HuH-7.5 (cell line): ENCODE results near the gene FASN.

Experiments used
- DNase-seq: peaks from one replicate; pipeline ENCODE4 v3.0.0; 2011; ENCODE audit warnings: low spot score

Gene FASN

DNA sequence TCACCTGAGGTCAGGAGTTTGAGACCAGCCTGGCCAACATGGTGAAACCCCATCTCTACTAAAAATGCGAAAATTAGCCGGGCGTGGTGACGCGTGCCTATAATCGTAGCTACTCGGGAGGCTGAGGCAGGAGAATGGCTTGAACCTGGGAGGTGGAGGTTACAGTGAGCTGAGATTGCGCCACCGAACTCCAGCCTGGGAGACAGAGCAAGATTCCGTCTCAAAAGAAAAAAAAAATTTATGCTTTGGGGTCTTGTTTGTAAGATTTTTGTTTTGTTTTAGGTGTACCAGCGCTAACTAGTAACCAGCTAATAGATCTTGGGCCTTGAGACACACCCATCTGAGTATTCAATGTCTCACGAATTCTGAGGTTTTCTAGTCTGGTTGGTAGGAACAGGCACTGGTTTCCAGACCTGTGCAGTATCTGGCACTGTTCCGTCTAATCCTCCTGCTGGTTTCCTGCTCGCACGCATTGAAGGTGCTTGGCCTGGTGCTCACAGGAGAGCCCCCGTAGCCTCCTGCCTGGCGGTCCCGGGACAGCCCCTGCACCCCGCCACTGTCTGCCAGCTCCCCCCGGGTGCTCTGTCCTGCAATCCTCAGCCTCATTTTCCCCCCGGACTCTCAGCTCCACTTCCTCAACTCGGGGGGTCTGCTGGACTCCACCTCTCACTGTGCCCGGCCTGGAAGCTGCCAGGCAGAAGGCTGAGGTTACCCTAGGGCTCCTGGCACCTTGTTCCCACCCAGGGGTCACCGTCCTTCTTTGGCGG is 21.8 kb downstream of the FASN start:
- no peak for DNase-seq

DNA sequence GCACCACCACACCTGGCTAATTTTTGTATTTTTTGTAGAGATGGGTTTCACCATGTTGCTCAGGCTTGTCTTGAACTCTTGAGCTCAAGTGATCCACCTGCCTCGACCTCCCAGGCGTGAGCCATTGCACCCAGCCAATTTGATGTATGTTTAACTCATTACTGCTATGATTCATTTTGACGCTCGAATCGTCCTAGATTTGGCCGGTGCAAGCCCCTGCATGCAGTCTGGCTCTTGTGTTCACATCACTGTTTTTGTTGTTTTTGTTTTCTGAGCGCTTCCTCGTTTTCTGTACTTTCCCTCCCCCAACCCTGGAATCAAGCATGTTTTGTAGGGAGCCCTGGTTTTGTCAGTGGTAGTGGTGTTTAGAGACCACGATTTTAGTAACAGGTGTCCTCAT is 24.6 kb downstream of the FASN start:
- DNase-seq = no peak

DNA sequence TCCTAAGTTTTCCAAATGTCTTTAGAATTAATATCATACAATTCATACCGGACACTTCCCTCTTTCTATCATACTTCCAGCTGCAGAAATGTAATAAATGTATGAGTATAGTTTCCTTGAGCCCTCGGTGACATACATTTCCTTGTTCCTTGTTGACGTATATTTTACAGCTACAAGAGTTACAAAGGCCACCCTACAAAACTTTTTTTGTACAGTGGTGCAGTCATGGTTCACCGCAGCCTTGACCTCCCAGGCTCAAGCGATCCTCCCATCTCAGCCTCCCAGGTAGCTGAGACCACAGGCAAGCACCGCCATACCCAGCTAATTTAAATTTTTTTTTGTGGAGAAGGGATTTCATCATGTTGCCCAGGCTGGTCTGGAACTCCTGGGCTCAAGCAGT is 25.2 kb downstream of the FASN start:
- DNase-seq = no peak

DNA sequence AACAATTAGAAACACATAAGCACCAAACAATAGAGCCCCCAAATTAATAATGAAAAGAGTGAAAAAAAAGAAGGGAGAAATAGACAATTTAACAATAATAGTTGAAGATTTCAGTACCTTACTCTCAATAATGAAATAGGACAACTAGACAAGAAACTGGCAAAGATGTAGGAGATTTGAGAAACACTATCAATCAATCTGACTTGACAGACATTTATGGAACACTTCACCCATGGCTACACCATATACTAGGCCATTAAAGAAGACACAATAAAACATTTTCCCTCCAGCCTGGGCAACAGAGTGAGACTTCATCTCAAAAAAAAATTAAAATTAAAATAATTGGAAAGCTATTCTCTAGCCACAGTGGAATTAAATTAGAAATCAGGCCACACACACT is 27.4 kb downstream of the FASN start:
- DNase-seq = no peak

DNA sequence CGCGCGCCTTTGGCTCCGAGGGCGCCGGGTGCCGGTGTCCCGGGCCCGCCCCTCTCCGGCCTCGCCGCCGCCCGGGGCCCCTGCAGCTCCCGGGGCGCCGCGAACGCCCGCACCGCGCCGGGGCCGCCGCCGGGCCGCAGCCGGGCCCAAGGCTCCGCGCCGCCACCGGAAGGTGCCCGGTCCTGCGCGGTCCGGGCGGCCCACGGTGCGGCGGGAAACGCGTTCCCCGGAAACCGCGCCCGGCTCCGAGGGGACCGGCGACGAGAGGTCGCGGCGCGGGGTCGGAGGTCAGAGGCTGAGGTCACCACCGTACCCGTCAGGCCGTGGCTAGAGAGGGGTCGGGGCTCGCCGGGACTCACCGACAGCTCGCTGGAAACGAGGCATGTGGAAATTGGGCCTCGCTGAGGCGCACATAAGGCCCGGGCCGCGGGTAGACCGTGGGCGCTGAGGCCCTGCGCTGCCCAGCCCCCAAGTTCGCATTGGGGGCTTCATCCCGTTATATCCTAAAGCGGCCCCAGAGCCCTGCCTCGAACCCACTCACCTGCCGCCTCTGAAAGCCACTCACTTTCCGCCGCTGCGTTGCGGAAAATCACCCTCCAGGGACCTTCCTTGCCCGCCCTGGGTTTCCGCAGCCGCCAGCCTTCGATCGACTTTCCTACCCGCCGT is 32.3 kb downstream of the FASN start, which contains the start of gene DUS1L:
Gene DUS1L (minus strand): TSS at position 167 of the 666 bp plus-strand sequence. CDS start 745 bp downstream, outside the sequence.
- peak; percentile 72 for DNase-seq

DNA sequence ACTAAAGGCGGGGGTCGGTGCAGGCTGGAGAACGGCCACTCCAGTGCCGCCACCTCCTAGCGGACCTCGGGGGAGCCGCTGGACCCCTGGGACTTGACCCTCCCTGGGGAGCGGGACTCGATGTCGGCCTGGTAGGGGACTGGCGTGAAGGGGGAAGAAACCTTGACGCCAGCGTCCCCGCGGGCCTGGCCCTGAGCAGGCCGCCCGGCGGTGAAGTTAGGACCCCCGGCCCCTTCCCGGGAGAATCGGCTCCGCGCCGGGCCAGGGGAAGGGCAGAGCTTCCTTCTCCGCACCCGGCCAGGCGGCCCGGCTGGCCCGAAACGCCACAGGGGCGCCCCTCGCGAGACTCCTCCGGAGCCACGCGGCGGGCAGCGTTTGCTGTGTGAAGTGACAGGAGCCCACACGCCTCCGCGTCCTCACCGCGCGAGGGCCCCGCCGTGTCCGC is 32.8 kb downstream of the FASN start:
- DNase-seq = no peak

DNA sequence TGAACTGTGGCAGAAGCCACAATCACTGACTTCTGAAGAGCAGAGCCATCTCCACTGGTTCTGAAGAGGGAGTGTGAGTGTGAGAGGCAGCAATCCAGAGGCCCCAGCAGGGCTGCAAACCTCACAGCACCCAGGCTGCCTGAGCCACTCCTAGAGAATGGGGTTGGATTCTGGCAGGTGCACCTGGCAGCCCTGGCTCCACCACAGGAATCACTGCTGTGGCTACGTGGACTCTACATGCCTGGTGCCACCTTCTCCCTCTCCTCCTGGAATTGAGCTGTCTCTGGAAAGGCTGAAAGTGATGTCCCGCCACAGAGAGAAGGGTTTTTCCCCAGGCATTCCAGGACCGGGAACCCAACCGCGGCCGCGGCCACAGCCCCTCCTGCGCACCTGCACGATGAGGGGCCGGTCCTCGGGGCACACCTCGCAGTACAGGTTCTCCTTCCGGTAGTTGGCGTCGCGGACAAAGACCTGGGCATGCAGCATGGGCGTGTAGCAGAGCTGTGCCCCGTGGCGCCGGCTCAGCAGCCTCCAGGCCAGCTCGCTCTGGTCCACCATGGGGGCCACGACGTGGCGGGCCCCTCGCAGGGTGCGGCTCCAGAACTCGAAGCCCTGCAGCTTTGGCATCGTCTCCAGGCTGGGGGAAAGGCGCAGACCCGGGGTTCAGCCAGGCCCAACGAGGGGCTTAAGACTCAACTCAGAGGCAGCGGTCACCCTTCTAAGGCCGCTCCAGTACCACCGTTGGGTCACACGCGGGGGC is 33.4 kb downstream of the FASN start:
- DNase-seq = no peak

DNA sequence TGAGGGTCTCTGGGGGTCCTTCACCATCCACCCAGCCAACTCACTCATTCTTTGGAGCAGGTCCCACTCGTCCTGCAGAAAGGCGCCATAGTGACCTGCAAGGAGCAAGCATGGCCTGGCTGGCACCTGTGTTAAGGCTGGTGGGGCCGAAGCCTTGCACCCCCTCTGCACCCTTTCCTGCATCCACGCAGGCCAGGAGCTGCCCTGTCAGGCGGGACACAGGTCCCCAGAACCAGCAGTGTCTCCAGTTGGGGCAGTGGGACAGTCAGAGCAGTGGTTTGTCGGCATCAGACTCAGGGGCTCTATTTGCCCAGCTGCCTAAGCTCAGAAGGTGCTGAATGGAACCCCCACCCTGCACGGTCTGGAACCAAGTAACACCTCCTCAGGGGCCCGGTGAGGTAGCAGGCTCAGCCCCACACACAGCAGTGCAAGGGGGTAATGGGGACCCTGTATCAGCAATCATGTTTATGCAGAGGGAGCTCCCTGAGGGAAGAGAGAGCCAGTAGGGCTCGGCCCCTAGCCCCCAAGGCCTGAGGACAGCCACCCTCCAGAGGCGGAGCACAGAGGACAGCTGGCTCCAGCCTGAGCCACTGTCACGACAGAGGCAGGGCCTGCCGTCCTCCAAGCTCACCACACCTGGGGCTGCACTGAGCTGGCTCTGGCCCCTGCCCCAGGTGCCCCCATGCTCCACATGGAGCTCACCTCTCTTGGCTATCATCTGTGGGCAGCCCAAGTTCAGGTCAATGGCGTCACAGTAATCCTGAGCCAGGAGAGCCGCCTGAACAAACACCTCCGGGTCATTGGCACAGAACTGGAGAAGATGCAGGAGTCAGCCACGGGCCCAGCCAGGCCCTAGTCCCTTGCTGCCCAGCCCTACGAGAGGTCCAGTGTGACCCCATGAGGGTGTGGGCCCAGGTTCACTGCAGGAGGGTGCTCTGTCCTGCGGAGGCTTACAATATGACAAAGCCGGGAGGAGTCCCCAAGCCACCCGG is 34.3 kb downstream of the FASN start:
- no peak for DNase-seq

DNA sequence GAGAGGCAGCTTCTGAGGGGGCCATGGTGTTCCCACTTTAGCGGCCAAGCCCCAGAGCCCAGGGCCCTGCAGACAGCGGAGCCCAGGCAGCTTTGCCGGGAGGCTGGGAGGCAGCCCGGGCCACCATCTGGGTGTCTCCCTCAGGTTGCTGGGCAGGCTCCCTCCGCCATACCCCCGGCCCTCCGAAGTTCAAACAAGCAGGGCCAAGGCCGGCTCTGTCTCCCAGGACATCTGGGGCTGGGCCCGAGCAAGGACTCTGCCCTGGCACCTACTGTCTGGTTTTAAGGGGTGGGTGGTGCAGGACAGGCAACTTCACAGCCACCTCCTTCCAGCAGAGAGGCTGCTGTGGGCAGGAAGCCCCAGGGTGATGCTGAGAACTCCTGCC is 35.1 kb downstream of the FASN start:
- no peak for DNase-seq

DNA sequence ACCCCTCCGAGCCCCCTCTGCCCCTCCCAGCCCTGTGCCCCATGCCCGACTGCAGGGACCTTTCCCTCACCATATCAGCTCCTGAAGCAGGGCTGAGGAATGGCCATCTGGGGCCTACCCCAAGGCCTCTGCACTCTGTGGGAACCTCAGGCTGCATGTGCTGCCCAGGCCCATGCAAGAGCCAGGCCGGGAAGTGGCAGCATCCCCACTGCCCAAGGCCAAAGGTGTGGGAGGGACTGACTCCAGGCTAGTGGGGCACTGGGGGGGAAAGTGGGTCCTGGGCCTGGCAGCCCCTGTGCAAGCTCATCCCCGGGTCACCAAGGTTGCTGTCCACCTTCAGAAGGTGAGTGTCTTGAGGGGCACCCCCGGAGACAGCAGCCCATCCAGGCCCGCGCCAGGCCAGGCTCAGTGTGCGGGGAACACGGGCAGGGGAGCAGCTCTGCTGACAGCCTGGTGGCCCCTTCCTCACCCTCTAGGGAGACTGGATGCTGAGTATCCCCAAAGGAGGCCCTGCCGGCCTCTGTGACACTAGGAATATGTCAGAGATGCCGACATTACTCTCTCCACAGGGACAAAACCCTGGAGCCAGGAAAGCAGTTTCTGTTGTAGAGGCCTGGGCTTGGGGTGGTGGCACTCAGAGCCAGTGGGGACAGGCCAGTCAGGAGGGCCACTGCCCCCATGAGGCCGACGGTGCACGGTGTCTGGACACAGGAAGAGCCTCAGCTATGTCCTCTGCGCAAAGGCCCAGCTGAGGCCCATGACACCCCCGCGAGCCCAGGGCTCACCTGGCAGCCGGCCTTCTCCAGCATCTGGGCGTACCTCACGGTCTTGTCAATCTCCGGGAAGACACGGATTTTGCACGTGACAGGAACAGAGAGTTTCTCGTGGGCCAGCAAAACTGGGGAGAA is 35.7 kb downstream of the FASN start:
- DNase-seq = no peak

DNA sequence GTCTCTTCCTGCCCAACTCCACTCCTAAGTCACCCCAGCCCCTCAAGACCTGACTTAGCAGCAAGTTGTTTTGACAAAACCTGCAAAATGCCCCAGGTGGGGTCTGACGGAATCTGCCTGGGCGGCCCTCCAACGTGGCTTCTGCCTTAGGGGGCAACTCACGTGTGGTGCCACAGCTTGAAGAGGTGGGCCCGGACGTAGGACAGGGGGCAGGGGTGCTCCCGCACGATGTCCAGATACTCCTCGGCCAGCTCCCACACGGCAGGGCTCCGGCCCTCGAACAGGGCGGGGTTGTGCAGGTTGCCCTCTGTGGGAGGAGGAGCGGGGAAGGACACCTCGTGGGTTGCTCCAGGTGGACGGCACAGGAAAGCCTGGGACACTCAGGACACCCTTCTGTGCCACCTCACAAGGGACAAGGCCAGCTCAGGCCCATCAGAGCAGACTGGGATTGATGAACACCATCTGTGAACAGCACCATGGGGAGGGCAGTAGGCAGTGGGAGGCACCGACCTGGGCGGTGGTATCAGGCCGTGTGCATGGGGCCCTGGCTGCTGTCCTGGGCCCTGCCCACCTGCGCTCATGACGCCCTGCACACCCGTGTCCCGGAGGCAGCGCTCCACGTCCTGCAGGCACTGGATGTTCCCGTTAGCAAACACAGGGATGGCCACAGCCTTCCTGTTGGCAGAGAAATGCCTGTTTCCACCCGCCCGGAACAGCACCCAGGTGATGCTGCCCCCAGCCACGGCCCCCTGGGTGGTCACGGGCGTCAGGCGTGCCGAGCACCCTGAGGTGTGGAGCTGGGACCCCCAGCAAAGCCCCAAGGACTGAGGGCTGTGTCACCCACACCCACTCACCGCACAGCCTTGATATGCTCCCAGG is 36.8 kb downstream of the FASN start:
- DNase-seq = no peak

DNA sequence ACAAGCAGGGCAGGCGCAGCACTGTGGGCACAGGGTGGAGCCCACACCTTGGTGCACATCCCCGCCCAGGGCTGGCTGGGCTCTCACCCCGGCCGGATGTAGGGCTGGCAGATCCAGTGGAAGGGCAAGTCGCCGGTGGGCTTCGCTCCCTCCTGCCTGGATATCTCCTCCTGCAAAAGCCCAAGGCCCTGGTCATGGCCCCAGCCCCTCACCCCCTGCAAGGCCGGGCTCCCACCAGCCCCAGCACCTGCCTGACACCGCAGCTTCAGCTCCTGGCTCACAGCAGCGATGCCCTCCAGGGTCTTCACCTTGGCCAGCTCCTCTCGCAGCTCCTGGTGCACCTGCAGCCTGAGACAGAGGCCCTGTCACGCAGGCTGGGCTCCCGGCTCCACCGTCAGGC is 37.4 kb downstream of the FASN start:
- no peak for DNase-seq

DNA sequence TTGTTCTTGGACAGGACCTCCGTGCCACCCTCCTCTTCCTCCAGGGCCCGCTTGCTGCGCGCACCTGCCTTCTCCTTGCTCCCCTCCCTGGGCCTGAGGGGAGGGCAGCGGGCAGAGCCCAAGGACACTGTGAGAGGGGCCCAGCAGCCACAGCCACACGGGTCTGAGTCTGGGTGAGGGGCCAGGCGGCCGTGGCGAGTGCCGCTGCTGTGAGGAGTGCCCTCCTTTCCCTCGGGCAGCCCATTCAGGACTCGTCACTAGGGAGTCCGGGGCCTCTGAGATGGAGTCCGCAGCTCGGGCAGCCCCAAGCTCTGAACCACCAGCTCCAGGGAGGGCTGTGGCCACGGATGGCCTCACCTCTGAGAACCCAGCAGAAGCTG is 38.0 kb downstream of the FASN start:
- no peak for DNase-seq

DNA sequence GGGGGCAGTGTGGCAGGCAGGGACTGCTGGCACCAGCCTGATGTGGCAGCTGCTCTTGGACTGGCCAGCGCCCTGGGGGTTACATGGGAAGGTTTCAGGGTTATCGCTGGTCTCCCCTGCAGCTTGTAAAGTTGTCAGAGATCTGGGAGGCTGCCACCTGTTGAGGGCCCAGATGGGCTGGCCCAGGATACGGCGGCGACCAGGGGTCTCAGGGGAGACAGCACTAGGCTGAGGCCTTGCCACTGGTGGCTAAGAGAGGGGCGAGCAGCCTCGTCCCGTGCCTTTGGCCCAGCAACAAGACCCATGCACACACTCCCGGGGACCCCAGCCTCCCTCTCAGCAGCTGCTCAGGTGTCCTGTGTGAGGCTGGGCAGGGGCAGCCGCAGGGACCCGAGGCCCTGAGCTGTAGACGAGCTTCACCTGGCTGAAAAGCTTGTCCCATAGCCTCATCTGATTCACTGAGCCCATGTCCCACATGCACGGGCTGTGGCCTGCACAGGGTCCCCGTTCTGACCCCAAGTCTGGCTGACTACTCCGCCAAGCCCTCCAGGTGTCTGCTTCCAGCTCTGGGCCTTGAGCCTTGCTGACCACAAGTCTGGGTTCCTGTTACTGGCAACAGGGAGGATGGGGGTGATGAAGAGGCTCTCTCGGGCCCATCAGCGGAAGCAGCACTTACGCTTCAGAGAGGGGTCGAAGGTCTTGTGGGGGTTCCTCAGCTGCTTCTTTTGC is 38.6 kb downstream of the FASN start:
- DNase-seq = no peak

DNA sequence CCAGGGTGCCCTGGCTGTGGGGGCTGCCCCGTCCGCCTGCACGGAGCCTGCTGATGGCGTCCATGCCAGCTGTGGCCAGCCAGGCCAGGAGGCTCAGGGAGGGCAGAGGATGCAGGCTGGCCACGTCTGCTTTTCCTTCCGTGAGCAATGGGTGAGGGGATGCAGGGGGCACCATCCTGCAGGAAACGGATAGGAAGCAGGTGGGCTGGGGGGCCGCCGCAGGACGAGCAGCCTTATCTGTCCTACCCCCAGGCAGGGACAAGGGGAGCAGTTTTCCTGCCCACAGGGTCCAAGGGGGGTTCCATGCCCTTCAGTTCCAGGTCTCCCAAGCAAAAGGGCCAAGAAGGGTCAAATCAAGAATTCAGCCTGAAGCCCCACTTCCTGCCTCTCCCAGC is 39.2 kb downstream of the FASN start:
- DNase-seq = no peak

DNA sequence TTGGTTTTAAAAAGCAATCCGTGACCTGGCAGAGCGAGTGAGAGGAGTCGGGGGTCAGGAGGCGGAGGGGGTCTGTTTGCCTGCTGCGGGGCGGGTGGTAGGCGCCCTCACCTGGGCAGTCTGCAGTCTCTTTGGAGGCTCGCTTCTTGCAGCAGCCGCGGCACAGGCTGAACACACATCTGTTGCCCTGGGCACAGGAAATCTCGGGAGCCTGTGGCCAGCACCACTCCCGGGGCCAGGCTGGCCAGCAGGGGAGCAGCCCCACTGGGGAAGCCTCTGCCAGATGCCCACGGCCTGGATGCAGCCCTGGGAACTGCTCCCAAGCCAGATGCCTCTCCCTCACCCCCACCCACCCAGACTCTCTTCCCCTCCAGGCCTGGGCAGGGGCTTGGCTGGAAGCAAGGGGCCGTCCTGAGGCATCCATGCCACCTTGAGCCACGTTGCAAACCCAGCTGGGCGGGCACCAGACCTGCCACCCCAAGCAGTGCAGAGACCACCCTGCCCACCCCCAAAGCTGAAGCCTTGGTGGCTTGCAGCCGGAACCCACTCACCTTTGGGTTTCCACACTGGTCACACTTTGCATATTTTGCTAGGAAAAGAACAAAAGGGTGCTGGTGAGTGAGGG is 39.7 kb downstream of the FASN start:
- no peak for DNase-seq

DNA sequence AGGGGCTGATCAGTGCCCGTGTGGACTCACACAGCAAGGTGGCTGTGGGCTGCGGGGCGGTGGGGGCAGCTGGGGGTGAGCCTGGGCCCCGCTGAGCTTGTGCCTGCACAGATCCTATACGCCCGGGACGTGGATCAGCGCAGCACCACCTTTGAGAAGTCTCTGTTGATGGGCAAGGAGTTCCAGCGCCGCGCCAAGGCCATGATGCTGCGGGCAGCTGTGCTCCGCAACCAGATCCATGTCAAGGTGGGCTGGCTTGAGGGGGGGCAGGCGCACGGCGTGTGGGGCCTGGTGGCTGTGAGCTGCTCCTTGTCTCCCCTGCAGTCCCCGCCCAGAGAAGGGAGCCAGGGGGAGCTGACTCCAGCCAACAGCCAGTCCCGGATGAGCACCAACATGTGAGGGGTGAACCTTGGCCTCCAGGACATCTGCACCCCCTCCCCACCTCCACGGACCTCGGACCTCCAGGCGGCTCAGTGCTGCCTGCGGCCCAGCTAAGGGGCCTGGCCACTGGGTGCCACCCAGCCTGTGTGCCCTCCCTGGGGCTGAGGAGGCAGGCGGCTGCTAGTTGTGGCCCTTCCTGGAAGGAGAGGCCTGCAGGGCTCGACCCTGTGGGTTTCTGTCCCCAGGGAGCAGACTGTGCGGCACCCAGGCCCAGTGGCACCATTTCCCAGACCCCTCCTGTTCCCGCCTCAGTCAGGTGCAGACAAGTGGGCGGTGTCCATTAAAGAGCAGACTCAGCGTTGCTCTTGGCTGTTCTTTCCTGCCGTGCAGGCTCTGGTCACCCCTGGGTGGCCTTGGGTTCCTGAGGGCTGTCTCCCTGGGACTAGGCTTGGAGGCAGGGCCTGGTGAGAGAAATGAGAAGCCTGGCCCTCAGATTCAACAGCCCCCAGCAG is 41.1 kb downstream of the FASN start:
- no peak for DNase-seq
